H9 (cell line): Measurements from ENCODE around the gene PXDN. TPM values are rescaled to one million over a fixed set of nuclear protein-coding genes. Genes with fewer than 3 reads are reported as not detected.

ENCODE experiments used
- DNase-seq: peaks from one replicate; pipeline ENCODE4 v3.0.0-alpha.2; 2017
- H2AFZ ChIP-seq: one replicate; pipeline ENCODE4 v1.6.1; 2013; ENCODE audit warnings: mild to moderate bottlenecking, low read length, control low read depth, moderate library complexity
- H2AK5ac ChIP-seq: 2 replicates; pipeline ENCODE4 v1.6.1; 2013; ENCODE audit warnings: low read length, control low read depth, mixed read lengths; ENCODE audit not compliant: insufficient read length
- H2BK120ac ChIP-seq: one replicate; pipeline ENCODE4 v1.6.1; 2013; ENCODE audit warnings: low read depth, mild to moderate bottlenecking, low read length, control low read depth, inconsistent platforms; ENCODE audit not compliant: poor library complexity, severe bottlenecking
- H2BK12ac ChIP-seq: 2 replicates; pipeline ENCODE4 v1.6.1; 2013; ENCODE audit warnings: low read length, control low read depth, mixed read lengths, low read depth; ENCODE audit not compliant: insufficient read length
- H2BK15ac ChIP-seq: 2 replicates; pipeline ENCODE4 v1.6.1; 2013; ENCODE audit warnings: low read depth, low read length, control low read depth
- H2BK20ac ChIP-seq: one replicate; pipeline ENCODE4 v1.6.1; 2013; ENCODE audit warnings: low read depth, mild to moderate bottlenecking, low read length, control low read depth, inconsistent platforms; ENCODE audit not compliant: poor library complexity, severe bottlenecking
- H2BK5ac ChIP-seq: 2 replicates; pipeline ENCODE4 v1.6.1; 2013; ENCODE audit warnings: low read length, control low read depth, mixed read lengths; ENCODE audit not compliant: insufficient read length
- H3K14ac ChIP-seq: 2 replicates; pipeline ENCODE4 v1.6.1; 2013; ENCODE audit warnings: low read length, control low read depth; ENCODE audit not compliant: insufficient read depth
- H3K18ac ChIP-seq: 2 replicates; pipeline ENCODE4 v1.6.1; 2013; ENCODE audit warnings: low read depth, mild to moderate bottlenecking, mixed read lengths, low read length, control low read depth; ENCODE audit not compliant: insufficient read length
- H3K23ac ChIP-seq: 2 replicates; pipeline ENCODE4 v1.6.1; 2013; ENCODE audit warnings: low read length, control low read depth, mixed read lengths, low read depth; ENCODE audit not compliant: insufficient read length
- H3K23me2 ChIP-seq: 2 replicates; pipeline ENCODE4 v1.6.1; 2013; ENCODE audit warnings: low read depth, mild to moderate bottlenecking, mixed read lengths, low read length, control low read depth; ENCODE audit not compliant: insufficient read length, poor library complexity, severe bottlenecking
- H3K27ac ChIP-seq: 2 replicates; pipeline ENCODE4 v1.5.1; 2013; ENCODE audit warnings: low read length, control low read depth, mixed read lengths, low read depth; ENCODE audit not compliant: insufficient read length
- H3K27me3 ChIP-seq: 2 replicates; pipeline ENCODE4 v1.6.1; 2013; ENCODE audit warnings: low read length, control low read depth, inconsistent platforms; ENCODE audit not compliant: insufficient read depth
- H3K4ac ChIP-seq: 2 replicates; pipeline ENCODE4 v1.6.1; 2013; ENCODE audit warnings: low read depth, mild to moderate bottlenecking, control low read depth, inconsistent platforms, low read length, moderate library complexity
- H3K4me1 ChIP-seq: 2 replicates; pipeline ENCODE4 v1.6.1; 2013; ENCODE audit warnings: low read length, control low read depth, inconsistent platforms; ENCODE audit not compliant: insufficient read depth
- H3K4me2 ChIP-seq: 2 replicates; pipeline ENCODE4 v1.6.1; 2013; ENCODE audit warnings: low read length, control low read depth, mixed read lengths; ENCODE audit not compliant: insufficient read length, insufficient read depth
- H3K56ac ChIP-seq: 2 replicates; pipeline ENCODE4 v1.6.1; 2013; ENCODE audit warnings: low read depth, mild to moderate bottlenecking, mixed read lengths, low read length, control low read depth; ENCODE audit not compliant: insufficient read length
- H3K79me1 ChIP-seq: 2 replicates; pipeline ENCODE4 v1.6.1; 2013; ENCODE audit warnings: low read depth, mild to moderate bottlenecking, moderate library complexity, low read length, control low read depth, inconsistent platforms; ENCODE audit not compliant: insufficient read depth, poor library complexity, severe bottlenecking
- H3K79me2 ChIP-seq: 2 replicates; pipeline ENCODE4 v1.6.1; 2013; ENCODE audit warnings: low read length, control low read depth, inconsistent platforms; ENCODE audit not compliant: insufficient read depth
- H3K9ac ChIP-seq: 2 replicates; pipeline ENCODE4 v1.6.1; 2013; ENCODE audit warnings: low read length, control low read depth, mixed read lengths; ENCODE audit not compliant: insufficient read length; ENCODE audit errors: extremely low read depth
- H3K9me3 ChIP-seq: one replicate; pipeline ENCODE4 v1.6.1; 2013; ENCODE audit warnings: low read depth, low read length, inconsistent platforms; ENCODE audit not compliant: control insufficient read depth
- H3T11ph ChIP-seq: one replicate; pipeline ENCODE4 v1.6.1; 2013; ENCODE audit warnings: mild to moderate bottlenecking, low read length, control low read depth, inconsistent platforms
- H4K20me1 ChIP-seq: one replicate; pipeline ENCODE4 v1.6.1; 2013; ENCODE audit not compliant: control insufficient read depth, insufficient read length, insufficient read depth
- H4K5ac ChIP-seq: 2 replicates; pipeline ENCODE4 v1.6.1; 2013; ENCODE audit warnings: low read depth, mild to moderate bottlenecking, mixed read lengths, low read length, control low read depth; ENCODE audit not compliant: insufficient read length
- H4K8ac ChIP-seq: replicated peaks from 2 replicates; pipeline ENCODE4 v1.6.1; 2013; ENCODE audit warnings: low read length, control low read depth, mixed read lengths, low read depth; ENCODE audit not compliant: insufficient read length
- H4K91ac ChIP-seq: 2 replicates; pipeline ENCODE4 v1.6.1; 2013; ENCODE audit warnings: low read depth, mild to moderate bottlenecking, moderate library complexity, mixed read lengths, low read length, control low read depth; ENCODE audit not compliant: insufficient read length
- H3K27ac Mint-ChIP-seq, 3 experiments: 2 replicates in 2 of 3; 3 replicates in 1 of 3; pipeline ENCODE4 v1.8.0; 2020 to 2021; ENCODE audit warnings: mixed read lengths in 3 of 3, mild to moderate bottlenecking in 1 of 3, moderate library complexity in 1 of 3
- H3K27me3 Mint-ChIP-seq: 2 replicates; pipeline ENCODE4 v1.8.0; 2021; ENCODE audit warnings: low read depth, mild to moderate bottlenecking, moderate library complexity, mixed read lengths
- H3K36me3 Mint-ChIP-seq, 3 experiments: 2 replicates in 2 of 3; 3 replicates in 1 of 3; pipeline ENCODE4 v1.8.0; 2020 to 2021; ENCODE audit warnings: low read depth in 3 of 3, mixed read lengths in 3 of 3; ENCODE audit not compliant: insufficient read depth in 1 of 3
- H3K4me1 Mint-ChIP-seq, 2 experiments: 2 replicates each; pipeline ENCODE4 v1.8.0; 2020; ENCODE audit warnings: mixed read lengths in 2 of 2
- H3K4me3 Mint-ChIP-seq, 2 experiments: 2 replicates in 1 of 2; 3 replicates in 1 of 2; pipeline ENCODE4 v1.8.0; 2020 to 2021; ENCODE audit warnings: mild to moderate bottlenecking in 2 of 2, mixed read lengths in 2 of 2, moderate library complexity in 1 of 2
- H3K9me3 Mint-ChIP-seq, 2 experiments: 2 replicates in 1 of 2; 3 replicates in 1 of 2; pipeline ENCODE4 v1.8.0; 2020; ENCODE audit warnings: mild to moderate bottlenecking in 2 of 2, mixed read lengths in 2 of 2, moderate library complexity in 1 of 2
- WGBS: extraction: QIAGEN DNeasy Blood & Tissue Kit; methylation state at CpG from one replicate; pipeline ENCODE4 v1.1.7; 2013; ENCODE audit warnings: missing lambda C conversion rate, low lambda C conversion rate, mixed read lengths; ENCODE audit not compliant: insufficient read length; ENCODE audit errors: extremely low coverage; 5-methylcytosine and 5-hydroxymethylcytosine counted together
- total RNA-seq: library from RNA; stranded (reverse); gene quantifications from 2 replicates; pipeline ENCODE4 v1.2.1, GENCODE V29; 2021
- TF ChIP-seq, protein P1 (sequence below): fragments of 200-600 bp; sonication (generic); conservative IDR thresholded peaks from 3 replicates; pipeline ENCODE4 v1.8.0; 2021; ENCODE audit warnings: antibody characterized with exemption, mild to moderate bottlenecking

Gene PXDN
- total RNA-seq, 1 experiment from 2014 or later, result 146 TPM

DNA sequence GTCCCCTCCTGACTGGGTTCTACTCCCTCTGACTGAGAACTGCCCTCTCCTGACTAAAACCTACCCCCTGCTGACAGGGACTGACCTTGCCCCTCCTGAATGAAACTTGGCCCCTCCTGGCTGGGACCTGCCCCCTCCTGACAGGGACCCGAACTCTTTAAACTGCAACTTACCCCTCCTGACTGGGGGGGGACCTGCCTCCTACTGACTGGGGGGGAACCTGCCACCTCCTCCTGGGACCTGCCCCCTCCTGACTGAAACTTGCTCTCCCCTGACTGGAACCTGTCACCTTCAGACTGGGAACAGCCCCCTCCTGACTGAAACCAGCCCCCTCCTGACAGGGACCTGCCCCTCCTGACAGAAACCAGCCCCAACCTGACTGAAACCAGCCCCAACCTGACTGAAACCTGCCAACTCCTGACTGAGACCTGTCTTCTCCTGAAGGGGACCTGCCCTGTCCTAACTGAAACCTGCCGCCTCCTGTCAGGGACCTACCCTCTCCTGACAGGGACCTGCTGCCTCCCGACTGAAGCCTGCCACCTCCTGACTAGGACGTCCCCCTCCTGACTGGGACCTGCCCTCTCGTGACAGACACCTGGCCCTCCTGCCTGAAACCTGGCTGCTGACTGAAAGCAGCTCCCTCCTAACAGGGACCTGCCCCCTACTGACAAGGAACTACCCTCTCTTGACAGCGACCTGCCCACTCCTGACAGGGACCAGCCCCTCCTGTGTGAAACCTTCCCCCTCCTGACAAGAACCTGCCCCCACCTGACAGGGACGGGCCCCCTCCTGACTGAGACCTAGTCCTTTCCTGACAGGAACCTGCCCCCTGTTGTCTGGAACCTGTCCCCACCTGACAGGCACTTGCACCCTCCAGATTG is 87.1 kb downstream of the PXDN start:
- H3K14ac ChIP-seq, result no peak overlapping the region
- no peak overlapping the region for H3K4ac ChIP-seq
- no peak overlapping the region for H2BK15ac ChIP-seq
- no peak overlapping the region for H3K4me2 ChIP-seq
- H3K4me1 ChIP-seq, result no peaks in the 10 kb centered on the region; the same call in 1 of the 2 replicates
- no peak overlapping the region for H4K5ac ChIP-seq
- H3K27me3 Mint-ChIP-seq, result peaks cover 2% of the 10 kb centered on the region
- no peak overlapping the region for H2BK20ac ChIP-seq
- H3K4me3 Mint-ChIP-seq, result no peak overlapping the region
- H3K79me1 ChIP-seq, result no peaks in the 10 kb centered on the region
- H2AK5ac ChIP-seq, result no peak overlapping the region
- no peak overlapping the region for H3K27ac ChIP-seq
- no peak overlapping the region for H3T11ph ChIP-seq
- WGBS, result no CpG with 5 or more reads among the region's 7 CpGs
- H3K56ac ChIP-seq, result no peak overlapping the region
- no peak overlapping the region for H4K91ac ChIP-seq
- H3K9me3 Mint-ChIP-seq, result no peaks in the 10 kb centered on the region
- H3K23me2 ChIP-seq, result no peaks in the 10 kb centered on the region
- no peaks in the 10 kb centered on the region for H3K79me2 ChIP-seq
- no peak overlapping the region for H3K23ac ChIP-seq
- H3K4me1 Mint-ChIP-seq, result peaks cover 4 to 19% of the 10 kb centered on the region in 2 experiments
- no peak overlapping the region for H3K18ac ChIP-seq
- no peak overlapping the region for H4K8ac ChIP-seq
- H3K9ac ChIP-seq, result no peak overlapping the region
- H3K27ac Mint-ChIP-seq, result peak overlapping the region; percentile 30 to 82 (median 37); a peak in 6 of 7 replicates
- no peak overlapping the region for H2BK12ac ChIP-seq
- H3K27me3 ChIP-seq, result no peaks in the 10 kb centered on the region
- H2BK5ac ChIP-seq, result no peak overlapping the region
- H3K9me3 ChIP-seq, result no peaks in the 10 kb centered on the region
- TF ChIP-seq, protein P1, sequence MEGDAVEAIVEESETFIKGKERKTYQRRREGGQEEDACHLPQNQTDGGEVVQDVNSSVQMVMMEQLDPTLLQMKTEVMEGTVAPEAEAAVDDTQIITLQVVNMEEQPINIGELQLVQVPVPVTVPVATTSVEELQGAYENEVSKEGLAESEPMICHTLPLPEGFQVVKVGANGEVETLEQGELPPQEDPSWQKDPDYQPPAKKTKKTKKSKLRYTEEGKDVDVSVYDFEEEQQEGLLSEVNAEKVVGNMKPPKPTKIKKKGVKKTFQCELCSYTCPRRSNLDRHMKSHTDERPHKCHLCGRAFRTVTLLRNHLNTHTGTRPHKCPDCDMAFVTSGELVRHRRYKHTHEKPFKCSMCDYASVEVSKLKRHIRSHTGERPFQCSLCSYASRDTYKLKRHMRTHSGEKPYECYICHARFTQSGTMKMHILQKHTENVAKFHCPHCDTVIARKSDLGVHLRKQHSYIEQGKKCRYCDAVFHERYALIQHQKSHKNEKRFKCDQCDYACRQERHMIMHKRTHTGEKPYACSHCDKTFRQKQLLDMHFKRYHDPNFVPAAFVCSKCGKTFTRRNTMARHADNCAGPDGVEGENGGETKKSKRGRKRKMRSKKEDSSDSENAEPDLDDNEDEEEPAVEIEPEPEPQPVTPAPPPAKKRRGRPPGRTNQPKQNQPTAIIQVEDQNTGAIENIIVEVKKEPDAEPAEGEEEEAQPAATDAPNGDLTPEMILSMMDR, result no peak
- H2AFZ ChIP-seq, result no peak overlapping the region
- H3K36me3 Mint-ChIP-seq, result peaks cover 19 to 50% (median 39%) of the 10 kb centered on the region in 3 experiments; a peak in 6 of 7 replicates
- H2BK120ac ChIP-seq, result no peak overlapping the region
- peaks cover 5% of the 10 kb centered on the region for H4K20me1 ChIP-seq
- peak; percentile 68 for DNase-seq
